ENCODE data around the gene TSN.

Gene TSN

GRCh38 chr2:121771976-121772742 lies 16.7 kb downstream of the TSN start:
- TF ChIP-seq CTCF (IDR thresholded peaks at IDR 0.05; ENCODE audit: low read depth, low read length, missing control alignments): no peak
- no peak overlapping the region for H3K4me3 ChIP-seq (ENCODE audit: low read depth, low read length)
- no peak for DNase-seq (ENCODE audit: low read depth)

GRCh38 chr2:121774235-121774634 lies 18.8 kb downstream of the TSN start:
- TF ChIP-seq CTCF (IDR thresholded peaks at IDR 0.05; ENCODE audit: low read depth, low read length, missing control alignments): no peak
- no peak overlapping the region for H3K4me3 ChIP-seq (ENCODE audit: low read depth, low read length)
- DNase-seq (ENCODE audit: low read depth): no peak

DNA sequence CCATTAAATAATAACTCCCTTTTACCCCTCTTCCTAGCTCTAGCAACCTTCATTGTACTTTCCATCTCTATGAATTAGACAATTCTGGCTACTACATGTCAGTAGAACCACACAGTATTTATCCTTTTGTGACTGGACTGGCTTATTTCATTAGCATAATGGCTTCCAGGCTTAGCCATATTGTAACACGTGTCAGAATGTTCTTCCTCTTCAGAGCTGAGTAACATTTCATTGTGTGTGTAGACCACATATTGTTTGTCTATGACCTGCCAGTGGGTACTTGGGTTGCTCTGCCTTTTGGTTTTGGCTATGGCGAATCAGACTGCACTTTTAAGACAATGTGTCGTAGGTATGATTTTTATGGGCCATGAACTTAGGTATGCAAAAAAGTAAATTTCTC lies 20.9 kb downstream of the TSN start:
- H3K4me3 ChIP-seq (ENCODE audit: low read depth, low read length): no peak overlapping the region
- TF ChIP-seq CTCF (IDR thresholded peaks at IDR 0.05; ENCODE audit: low read depth, low read length, missing control alignments): no peak
- no peak for DNase-seq (ENCODE audit: low read depth)

- no peak for TF ChIP-seq CTCF (IDR thresholded peaks at IDR 0.05; ENCODE audit: low read depth, low read length, missing control alignments)
- no peak overlapping the region for H3K4me3 ChIP-seq (ENCODE audit: low read depth, low read length)
- no peak for DNase-seq (ENCODE audit: low read depth)
Measured at GRCh38 chr2:121776885-121777698, 21.6 kb downstream of the TSN start.

DNA sequence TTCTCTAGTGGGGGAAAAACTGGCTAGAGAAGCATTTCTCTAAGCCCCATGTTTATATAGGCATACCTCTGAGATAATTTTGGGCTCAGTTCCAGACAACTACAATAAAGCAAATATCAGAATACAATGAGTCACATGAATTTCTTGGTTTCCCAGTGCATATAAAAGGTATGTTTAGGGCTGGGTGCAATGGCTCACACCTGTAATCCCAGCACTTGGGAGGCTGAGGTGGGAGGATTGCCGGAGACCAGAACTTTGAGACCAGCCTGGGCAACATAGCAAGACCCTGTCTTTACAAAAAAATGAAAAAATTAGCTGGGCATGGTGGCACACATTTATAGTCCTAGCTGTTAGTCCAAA lies 22.2 kb downstream of the TSN start:
- no peak overlapping the region for H3K4me3 ChIP-seq (ENCODE audit: low read depth, low read length)
- no peak for DNase-seq (ENCODE audit: low read depth)
- TF ChIP-seq CTCF (IDR thresholded peaks at IDR 0.05; ENCODE audit: low read depth, low read length, missing control alignments): no peak

DNA sequence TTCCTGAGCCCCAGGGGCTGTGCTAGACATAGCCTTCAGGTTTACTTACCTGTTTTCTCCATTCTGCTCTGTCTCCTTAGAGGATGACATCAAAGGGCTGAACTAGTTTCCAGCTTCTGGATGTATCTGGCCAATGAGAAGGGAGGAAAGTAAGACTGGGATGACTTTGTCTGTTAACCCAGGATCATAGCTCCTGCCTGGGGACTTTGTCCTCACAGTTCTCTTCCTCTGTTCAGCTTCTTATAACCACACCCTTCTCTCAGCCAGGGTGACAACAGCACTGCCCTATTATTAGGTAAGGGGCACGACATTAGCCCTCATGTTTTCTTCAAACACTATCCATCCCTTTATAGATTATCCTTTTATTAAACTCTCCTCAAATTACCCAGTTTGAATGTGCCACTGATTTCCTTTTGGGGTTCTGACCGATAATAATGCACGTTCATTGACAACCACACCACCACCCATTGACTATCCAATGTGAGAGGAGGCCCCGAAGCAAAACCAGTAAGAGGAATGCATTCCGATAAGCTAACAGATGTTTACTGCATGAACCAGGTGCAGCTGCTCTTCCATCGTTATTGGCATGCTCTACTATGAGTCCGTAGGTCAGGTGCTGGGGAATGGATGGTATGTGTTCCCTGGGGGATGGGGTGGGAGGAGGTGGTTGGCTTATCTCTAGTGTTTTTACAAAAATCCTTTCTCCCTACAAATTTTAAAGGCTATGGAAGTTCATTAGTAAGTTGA lies 23.5 kb downstream of the TSN start:
- no peak for DNase-seq (ENCODE audit: low read depth)
- H3K4me3 ChIP-seq (ENCODE audit: low read depth, low read length): no peak overlapping the region
- no peak for TF ChIP-seq CTCF (IDR thresholded peaks at IDR 0.05; ENCODE audit: low read depth, low read length, missing control alignments)
